ENCODE results near the gene LAX1.

DNA sequence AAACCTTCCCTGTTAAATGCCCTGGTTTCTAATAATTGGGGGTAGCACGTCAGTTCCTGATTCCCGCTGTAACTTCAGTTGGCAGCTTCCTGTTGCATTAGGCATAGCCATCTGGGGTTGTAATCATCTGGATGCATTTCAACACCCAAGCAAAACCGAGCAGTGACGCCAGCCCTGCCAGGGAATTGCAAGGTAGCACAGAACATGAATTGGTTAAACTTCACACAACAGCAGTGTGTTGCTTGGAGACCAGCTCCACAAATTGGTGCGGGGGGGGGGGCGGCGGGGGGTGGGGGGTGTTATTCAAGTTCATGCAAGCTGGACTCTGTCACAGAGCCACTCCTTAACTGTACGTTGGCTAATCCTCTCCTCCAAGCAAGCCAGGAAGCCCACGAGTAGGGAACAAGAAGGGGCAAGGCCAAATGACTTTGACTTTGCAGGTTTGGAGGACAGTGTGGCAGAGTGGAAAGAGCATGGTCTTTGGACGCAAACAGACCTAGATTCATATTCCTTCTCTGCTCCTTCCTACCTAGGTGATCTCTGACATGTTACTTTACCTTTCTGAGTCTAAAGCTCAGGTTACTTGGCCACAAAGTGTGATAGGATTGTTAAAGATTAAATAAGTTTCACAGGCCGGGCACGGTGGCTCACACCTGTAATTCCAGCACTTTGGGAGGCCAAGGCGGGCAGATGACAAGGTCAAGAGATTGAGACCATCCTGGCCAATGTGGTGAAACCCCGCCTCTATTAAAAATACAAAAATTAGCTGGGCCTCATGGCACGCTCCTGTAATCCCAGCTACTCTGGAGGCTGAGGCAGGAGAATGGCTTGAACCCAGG lies 4.7 kb downstream of the LAX1 start:
- TF ChIP-seq, protein P1, sequence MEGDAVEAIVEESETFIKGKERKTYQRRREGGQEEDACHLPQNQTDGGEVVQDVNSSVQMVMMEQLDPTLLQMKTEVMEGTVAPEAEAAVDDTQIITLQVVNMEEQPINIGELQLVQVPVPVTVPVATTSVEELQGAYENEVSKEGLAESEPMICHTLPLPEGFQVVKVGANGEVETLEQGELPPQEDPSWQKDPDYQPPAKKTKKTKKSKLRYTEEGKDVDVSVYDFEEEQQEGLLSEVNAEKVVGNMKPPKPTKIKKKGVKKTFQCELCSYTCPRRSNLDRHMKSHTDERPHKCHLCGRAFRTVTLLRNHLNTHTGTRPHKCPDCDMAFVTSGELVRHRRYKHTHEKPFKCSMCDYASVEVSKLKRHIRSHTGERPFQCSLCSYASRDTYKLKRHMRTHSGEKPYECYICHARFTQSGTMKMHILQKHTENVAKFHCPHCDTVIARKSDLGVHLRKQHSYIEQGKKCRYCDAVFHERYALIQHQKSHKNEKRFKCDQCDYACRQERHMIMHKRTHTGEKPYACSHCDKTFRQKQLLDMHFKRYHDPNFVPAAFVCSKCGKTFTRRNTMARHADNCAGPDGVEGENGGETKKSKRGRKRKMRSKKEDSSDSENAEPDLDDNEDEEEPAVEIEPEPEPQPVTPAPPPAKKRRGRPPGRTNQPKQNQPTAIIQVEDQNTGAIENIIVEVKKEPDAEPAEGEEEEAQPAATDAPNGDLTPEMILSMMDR (IDR thresholded peaks at IDR 0.05), result no peak
- peak; percentile 64 for TF ChIP-seq POLR2A (IDR thresholded peaks at IDR 0.05)
